ENCODE measurements around the gene NEU1.

GRCh38 chr6:31870385-31870921 lies 7.8 kb upstream of the NEU1 start:
- TF ChIP-seq EZH2 (IDR thresholded peaks at IDR 0.05; ENCODE audit: borderline replicate concordance, insufficient read depth, low read length, poor library complexity, severe bottlenecking) = no peak
- no peak for TF ChIP-seq CTCF (IDR thresholded peaks at IDR 0.05; ENCODE audit: poor library complexity, severe bottlenecking)
- no peak for TF ChIP-seq EP300 (conservative IDR thresholded peaks at IDR 0.05; ENCODE audit: poor library complexity, severe bottlenecking)
- TF ChIP-seq RAD21 (conservative IDR thresholded peaks at IDR 0.05) = no peak

All from neural cell (in vitro differentiated cells).